Transverse colon (tissue), 4 donors: ENCODE data around the gene RECK.

Experiments
- POLR2A ChIP-seq: fragments of 450-650 bp; IDR thresholded peaks from one replicate; pipeline ENCODE4 v1.6.1; 2016; ENCODE audit warnings: antibody characterized with exemption, mild to moderate bottlenecking, moderate library complexity
- POLR2AphosphoS5 ChIP-seq, 3 donors: sonication (generic); formaldehyde crosslinking; IDR thresholded peaks; one replicate each; pipeline ENCODE4 v1.6.1; 2016; ENCODE audit warnings: antibody characterized with exemption in 3 of 3
- TF ChIP-seq, protein P1 (sequence below), 5 experiments: fragments of 200-600 bp in 3 of 5; fragments of 450-650 bp in 2 of 5; sonication (generic) in 3 of 5; IDR thresholded peaks; 1 replicate in 2 of 5; 2 replicates in 3 of 5; pipeline ENCODE4 v1.5.1; 2016 to 2017; ENCODE audit warnings: antibody characterized with exemption in 5 of 5, inconsistent platforms in 3 of 5, mild to moderate bottlenecking in 2 of 5, moderate library complexity in 1 of 5

DNA sequence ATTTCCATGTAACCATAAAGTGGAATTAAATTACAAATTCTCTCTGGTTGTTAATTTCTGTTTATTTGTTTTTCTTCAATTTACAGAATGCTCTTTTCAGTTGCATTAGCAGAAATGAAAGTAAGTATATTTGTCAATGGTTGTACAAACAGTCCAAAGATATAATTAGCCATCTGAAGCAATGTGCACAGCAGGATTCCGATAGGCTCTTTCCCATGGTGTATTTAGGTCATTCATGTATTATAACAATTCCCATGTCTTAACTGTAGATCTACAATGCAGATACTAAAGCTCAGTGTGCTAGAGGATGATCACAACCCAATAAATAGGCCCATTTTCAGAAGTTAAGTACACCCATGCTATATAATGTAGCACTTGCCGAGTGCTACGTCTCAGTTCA lies 43.8 kb downstream of the RECK start:
- TF ChIP-seq POLR2AphosphoS5 (IDR thresholded peaks at IDR 0.05), result no peak
- TF ChIP-seq, protein P1, sequence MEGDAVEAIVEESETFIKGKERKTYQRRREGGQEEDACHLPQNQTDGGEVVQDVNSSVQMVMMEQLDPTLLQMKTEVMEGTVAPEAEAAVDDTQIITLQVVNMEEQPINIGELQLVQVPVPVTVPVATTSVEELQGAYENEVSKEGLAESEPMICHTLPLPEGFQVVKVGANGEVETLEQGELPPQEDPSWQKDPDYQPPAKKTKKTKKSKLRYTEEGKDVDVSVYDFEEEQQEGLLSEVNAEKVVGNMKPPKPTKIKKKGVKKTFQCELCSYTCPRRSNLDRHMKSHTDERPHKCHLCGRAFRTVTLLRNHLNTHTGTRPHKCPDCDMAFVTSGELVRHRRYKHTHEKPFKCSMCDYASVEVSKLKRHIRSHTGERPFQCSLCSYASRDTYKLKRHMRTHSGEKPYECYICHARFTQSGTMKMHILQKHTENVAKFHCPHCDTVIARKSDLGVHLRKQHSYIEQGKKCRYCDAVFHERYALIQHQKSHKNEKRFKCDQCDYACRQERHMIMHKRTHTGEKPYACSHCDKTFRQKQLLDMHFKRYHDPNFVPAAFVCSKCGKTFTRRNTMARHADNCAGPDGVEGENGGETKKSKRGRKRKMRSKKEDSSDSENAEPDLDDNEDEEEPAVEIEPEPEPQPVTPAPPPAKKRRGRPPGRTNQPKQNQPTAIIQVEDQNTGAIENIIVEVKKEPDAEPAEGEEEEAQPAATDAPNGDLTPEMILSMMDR (IDR thresholded peaks at IDR 0.05), result no peak
- TF ChIP-seq POLR2A, result no peak
